GM18502 (cell line): Measurements from ENCODE around the gene STK17A.

ENCODE experiments used
- ATAC-seq: cut with Tn5 transposase; IDR thresholded peaks from one replicate; pipeline ENCODE4 v1.9.1; 2021; ENCODE audit warnings: mild to moderate bottlenecking; ENCODE audit not compliant: unreplicated experiment, poor library complexity

STK17A gene

DNA sequence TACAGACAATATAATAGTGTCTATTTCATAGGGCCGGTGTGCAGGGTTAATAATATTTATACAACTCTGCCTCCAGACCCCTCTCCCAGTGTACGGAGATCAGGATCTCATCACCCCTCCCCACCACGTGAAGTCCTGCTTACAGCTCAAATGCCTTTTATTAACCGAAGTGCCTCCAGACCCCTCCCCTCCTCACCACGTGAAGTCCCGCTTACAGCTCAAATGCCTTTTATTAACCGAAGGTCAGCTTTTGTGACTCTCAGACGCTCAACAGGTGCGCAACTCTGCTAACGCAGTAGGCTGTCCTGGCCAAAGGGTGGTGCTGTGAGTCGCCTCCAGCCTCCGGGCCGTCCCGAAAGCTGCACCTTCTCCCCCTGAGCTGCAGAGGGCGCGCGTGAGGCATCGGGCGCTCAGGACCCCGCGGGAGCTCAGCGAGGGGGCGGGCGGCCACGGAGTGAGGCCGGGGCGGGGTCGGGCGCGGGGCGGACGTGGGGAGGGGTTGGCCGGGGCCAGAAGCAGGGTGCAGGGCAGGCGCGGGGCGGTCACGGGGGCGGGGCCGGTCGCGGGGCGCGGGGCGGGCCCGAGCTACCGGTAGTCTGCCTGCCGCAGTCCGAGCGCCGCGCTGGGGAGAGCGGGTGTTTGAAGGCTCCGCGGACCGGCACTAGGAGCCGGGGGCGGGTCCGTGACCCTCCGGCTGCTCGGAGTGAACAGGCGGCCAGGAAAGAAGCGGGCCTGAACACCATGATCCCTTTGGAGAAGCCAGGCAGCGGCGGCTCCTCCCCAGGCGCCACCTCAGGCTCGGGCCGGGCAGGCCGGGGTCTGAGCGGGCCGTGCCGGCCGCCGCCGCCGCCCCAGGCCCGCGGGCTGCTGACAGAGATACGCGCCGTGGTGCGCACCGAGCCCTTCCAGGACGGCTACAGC lies at the start of gene STK17A:
Gene STK17A, plus strand, starts transcription at position 606 of the 921 bp plus-strand sequence. Its CDS starts 136 bp downstream, at position 742.
- peak; percentile 66 for ATAC-seq

DNA sequence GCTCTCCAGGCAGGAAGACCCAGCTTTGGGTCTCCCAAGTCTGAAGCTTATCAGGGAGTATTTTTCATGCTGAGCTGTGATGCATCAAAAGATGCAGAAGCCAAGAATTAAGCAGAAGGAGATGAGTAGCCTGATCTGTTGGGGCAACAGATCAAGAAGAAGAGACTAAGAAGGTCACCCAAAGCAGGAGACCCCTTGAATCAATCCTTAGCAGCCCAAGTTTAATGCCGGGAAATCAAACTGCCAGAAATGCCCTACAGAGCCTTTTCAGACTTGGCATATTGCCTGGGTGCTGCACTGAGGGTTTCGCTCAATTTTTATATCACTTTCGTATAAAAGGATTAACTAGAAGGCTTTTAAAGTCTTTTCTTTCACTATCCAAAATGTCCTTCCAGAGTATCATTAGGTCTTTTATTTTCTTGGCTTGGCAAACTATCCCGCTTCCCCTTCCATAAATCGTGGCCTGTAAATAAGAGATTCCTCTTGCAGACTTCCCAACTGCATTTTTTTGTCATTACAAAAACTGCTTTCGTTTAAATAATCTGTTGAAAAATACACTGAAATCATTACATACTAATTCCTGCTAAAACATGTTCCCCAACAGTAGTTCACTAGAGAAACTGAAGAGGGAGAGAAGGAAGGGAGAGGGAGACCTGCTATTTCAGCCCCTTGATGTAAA lies 49.0 kb upstream of the STK17A start:
- no peak for ATAC-seq

DNA sequence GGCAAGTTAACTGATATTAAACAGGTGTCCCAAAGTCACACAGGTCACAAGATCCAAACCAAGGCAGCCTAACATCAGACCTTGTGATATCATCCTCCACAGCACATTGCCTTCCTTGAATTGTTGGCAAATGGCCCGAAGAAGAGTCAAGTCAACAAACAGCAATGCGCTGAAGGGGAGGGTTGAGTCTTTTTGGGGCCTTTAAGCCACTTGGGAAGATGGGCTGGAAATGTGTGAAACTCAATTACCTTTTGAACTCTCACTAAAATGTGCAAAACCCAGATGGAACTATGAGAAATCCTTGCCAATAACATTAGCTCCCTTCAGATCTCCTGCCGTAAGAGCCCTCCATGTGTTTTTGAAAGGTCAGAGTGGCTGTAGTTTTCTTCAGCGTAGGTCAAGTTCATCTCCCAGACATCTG lies 47.9 kb upstream of the STK17A start:
- ATAC-seq: no peak

DNA sequence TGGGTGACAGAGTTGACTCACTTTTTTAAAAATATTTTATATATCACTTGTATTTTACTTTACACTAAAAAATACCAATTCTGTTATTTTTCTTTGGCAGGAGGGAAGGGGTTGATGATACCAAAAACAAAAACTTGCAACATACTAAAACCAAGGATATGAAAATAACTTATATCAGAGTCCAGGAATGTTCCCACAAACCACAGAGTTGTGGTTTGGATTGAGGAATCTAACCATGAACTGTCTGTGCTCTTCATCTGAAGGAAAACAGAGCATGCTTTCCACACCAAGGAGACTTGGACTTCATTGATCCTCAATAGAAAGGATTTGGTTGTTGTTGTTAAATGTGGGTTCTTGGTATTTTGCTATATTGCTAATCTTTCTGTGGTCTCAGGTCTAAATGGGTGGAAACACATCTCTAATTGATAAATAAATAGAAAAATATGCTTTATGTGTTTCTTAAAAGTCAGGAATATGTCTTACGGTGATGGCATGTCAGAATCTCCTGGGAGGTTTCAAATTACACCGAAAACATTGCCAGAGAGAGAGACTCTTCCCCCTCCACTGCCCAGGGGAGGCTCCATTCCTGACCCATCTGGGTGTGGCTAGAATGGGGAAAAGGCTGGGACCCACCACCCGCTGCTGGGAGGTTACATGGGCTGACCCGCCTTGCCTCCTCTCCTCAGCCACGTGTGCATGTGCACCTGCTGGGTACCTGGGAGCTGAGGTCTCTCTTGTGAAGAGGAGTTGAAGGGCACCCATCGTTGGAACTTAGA lies 46.9 kb upstream of the STK17A start:
- no peak for ATAC-seq

GRCh38 chr7:43536773-43537172 lies 46.1 kb upstream of the STK17A start:
- ATAC-seq: no peak

DNA sequence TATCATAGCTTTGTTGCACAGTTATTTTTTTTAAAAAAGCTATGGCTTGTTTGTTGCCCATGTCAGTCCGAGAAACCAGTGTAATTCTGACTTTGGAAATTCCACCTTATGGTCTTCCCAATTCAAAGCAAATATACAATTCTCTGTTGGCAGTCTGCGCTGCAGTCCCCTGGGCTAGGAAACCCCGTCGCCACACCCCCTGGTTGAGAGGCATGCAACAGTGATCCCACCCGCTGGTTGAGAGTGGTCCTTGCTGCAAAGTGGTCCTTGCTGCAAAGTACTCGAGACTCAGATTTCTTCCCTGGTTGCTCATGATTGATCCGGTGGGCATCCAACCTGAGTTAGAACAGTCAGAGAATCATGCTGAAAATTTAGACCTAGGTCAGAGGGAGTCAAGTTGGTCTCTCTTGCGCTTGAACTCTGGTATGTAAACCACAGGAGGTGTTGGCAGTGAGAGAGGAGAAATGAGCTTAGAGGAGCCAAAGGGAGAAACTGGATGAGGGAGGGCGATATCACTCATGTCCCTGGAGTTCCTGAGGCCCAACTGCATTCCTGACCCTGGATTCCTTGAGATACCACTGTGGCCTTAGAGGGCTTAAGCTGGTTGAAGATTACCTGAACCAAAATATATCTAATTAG lies 45.0 kb upstream of the STK17A start:
- no peak for ATAC-seq

GRCh38 chr7:43538404-43538771 lies 44.5 kb upstream of the STK17A start:
- no peak for ATAC-seq

GRCh38 chr7:43540471-43540870 lies 42.4 kb upstream of the STK17A start:
- ATAC-seq: no peak

GRCh38 chr7:43542716-43543115 lies 40.2 kb upstream of the STK17A start:
- ATAC-seq: no peak

GRCh38 chr7:43546231-43546630 lies 36.7 kb upstream of the STK17A start:
- no peak for ATAC-seq

DNA sequence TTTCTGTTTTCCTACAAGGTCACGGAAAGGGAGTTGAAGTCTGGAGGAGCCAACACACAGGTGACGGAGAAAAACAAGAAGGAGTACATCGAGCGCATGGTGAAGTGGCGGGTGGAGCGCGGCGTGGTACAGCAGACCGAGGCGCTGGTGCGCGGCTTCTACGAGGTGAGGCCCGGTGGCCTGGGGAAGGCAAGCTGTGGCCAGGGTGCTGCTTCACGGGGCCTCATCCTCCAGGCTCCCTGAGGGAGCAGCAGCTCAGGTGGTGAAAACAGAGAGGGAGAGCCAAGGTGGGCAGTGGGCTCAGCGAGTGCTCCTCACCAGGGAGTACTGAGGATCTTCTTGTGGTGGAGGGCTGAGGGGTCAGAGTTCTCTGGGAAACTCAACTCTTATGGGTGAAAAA lies 32.5 kb upstream of the STK17A start:
- ATAC-seq: no peak

DNA sequence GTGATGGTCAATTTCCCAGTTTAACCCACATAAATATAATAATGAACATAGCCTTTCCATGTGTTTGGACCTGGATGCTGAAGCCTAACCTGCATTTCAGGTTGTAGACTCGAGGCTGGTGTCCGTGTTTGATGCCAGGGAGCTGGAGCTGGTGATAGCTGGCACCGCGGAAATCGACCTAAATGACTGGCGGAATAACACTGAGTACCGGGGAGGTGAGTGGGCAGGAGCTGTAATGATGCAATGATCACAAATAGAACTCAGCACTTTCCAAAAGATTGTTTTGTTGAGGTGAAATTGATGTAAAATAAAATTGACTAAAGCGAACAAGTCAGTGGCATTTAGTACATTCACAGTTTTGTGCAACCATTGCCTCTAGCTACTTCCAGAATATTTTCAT lies 30.8 kb upstream of the STK17A start:
- no peak for ATAC-seq

DNA sequence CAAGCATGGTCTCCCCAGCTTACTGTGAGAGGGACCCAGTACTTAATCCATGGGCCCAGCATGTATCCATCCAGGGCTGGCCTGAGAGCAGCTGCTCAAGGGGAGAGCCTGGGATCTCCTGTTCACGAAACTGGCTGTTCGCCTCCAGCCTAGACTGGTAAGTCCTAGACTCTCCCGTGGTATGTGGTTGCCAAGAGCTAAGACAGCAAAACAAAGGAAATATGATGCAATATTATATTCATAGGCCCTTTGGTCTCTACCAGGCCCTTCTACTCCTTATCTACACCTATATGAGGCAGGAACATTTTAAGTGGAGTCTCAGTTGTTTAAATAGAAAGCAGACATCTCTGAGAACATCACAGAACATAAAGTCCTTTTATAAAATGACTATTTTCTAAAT lies 28.9 kb upstream of the STK17A start:
- no peak for ATAC-seq

DNA sequence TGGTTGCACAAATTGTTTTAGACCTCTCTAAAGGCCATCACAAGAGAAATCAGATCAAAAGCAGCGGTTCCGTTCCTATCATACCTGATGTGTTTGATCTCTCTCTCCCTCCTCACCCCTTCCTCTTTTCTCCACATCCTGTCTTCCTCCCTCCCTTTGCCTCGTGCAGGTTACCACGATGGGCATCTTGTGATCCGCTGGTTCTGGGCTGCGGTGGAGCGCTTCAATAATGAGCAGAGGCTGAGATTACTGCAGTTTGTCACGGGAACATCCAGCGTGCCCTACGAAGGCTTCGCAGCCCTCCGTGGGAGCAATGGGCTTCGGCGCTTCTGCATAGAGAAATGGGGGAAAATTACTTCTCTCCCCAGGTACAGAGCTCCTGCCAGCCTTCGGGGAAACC lies 28.5 kb upstream of the STK17A start:
- no peak for ATAC-seq

DNA sequence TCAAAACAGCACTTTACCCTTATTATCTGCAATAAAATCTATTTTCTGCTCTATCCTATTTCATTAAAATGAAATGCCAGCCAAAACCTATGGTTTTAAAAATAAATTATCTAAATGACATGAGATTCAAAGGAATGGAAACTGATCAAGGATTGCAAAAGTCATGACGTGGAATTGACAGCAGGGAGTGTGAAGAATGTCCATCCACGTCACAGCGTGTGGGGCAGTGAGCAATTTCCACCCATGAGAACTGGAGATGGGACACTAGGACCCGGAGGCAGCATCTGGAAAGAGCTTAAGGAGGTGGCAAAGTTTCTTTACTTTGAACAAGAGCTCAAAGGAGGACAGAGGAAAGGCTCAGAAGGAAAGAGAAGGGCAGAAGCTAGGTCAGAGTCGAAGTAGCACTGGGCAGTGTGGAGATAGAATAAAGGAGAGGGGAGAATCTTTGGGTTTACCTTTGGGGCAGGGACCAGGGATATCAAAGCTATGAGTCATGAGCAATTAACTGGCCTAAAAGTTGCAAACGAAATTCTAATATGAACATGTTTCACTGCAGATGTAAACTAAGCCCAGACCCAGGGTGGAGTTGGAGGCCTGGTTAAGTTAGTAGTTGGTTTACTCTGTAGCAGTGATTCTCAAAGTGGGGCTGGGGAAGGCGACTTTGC lies 24.9 kb upstream of the STK17A start:
- ATAC-seq: no peak

DNA sequence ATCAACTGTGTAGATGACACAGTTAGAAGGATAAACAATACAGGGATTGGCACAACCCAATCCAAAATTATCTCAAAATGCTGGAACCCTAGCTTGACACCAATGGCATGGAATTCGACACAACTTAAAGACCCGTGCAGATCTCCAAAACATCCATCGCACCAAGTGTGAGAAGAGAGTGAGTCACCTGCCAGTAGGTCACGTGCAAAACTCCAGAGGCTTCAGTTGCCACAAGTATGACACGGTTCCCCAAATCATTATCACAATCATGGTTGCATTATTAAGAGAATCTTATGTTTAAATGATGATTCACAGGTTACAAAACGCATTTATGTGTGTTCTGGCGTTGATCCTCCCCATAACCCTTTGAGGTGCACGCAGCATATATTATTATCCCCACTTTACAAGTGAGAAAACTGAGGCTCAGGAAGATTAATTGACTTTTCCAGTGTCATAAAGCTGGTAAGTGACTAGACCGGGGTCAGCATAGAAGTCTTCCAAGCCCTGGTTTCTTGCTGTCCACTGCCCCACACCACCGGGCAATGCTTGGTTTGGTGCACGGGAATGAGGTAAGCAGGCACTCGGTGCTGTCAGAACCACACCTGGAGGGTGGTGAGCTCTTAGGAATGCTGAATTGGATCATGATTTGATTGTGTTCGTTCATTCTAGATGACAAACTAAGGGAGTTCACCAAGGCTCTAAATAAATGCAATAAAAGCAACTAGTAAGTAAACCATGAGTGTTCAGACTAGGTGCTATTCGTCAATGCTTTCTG lies 23.6 kb upstream of the STK17A start:
- no peak for ATAC-seq

DNA sequence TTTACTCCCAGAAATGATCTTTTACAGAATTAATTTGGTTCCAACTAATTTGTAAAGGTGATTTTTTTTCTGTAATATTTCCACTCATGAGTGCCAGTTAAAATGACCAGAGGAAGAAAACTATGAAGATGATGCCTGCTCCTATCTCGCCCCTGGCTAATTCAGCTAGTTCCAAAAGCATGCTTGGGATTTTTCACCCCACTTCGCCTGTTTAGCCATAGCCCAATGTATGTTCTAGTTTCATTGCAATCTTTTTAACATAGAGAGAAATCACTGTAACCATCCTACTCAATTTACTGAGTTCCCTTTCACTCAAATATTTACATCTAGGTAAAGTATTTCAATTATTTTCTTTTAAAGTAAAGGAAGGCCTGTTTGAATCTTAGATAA lies 23.0 kb upstream of the STK17A start:
- ATAC-seq: no peak

GRCh38 chr7:43560742-43561330 lies 22.1 kb upstream of the STK17A start:
- no peak for ATAC-seq

DNA sequence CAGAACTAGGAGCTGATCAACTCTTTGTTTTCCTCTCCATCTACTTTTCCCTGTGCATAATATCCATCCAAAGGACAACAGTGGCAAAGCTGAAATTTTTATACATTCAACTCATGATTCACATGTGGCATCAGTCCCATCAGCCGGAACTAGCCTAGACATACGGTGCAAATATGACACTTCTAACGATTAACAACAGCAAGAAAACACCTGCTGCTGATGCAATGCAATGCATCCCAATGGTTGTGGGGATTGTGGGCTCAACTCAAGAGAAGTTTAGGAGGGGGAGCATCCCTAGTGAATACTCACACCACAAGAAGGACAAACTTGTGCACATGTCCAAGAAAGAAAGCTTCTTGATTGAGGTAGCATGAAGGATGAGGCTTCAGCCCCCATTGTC lies 20.5 kb upstream of the STK17A start:
- no peak for ATAC-seq
